ENCODE data around the gene EXOSC9. TPM values are rescaled to one million over a fixed set of nuclear protein-coding genes. Genes with fewer than 3 reads are reported as not detected.
A peak's percentile ranks its signal among the peaks of the same experiment; 100 is the strongest.

The EXOSC9 gene
- total RNA-seq, 6 experiments from 2014 or later: 30.5 to 57.2 (median 49.4) TPM

GRCh38 chr4:121764702-121765367 lies 36.3 kb upstream of the EXOSC9 start, which contains the start of gene SMIM43:
Gene SMIM43 (minus strand): TSS chr4:121765164. CDS start chr4:121765105, 59 bp downstream.
- H3K4me1 Mint-ChIP-seq (ENCODE audit: low read depth): peaks cover 15% of the 10 kb centered on the region
- H3K4me3 Mint-ChIP-seq: peak within 1 kb of the TSS; percentile 86
- DNase-seq: no peak
- no peaks in the 10 kb centered on the region for H3K9me3 Mint-ChIP-seq
- H3K27ac Mint-ChIP-seq: no peak within 1 kb of the TSS
- TF ChIP-seq CTCF (IDR thresholded peaks at IDR 0.05): no peak
- peaks cover 5% of the 10 kb centered on the region for H3K27me3 Mint-ChIP-seq (ENCODE audit: insufficient read depth)
- no peaks in the 10 kb centered on the region for H3K36me3 Mint-ChIP-seq (ENCODE audit: low read depth)

GRCh38 chr4:121765368-121765705 lies 35.8 kb upstream of the EXOSC9 start:
- peaks cover 20% of the 10 kb centered on the region for H3K4me1 Mint-ChIP-seq (ENCODE audit: low read depth)
- no peaks in the 10 kb centered on the region for H3K36me3 Mint-ChIP-seq (ENCODE audit: low read depth)
- H3K9me3 Mint-ChIP-seq: no peaks in the 10 kb centered on the region
- peaks cover 5% of the 10 kb centered on the region for H3K27me3 Mint-ChIP-seq (ENCODE audit: insufficient read depth)
- DNase-seq: no peak
- TF ChIP-seq CTCF (IDR thresholded peaks at IDR 0.05): no peak
- peak overlapping the region; percentile 86 for H3K4me3 Mint-ChIP-seq
- no peak overlapping the region for H3K27ac Mint-ChIP-seq

GRCh38 chr4:121765971-121766538 lies 35.1 kb upstream of the EXOSC9 start:
- no peak for TF ChIP-seq CTCF (IDR thresholded peaks at IDR 0.05)
- no peak for DNase-seq
- Mint-ChIP-seq H3K36me3 (ENCODE audit: low read depth) (no peaks in the 10 kb centered on the region), H3K4me3 (no peak overlapping the region), H3K4me1 (ENCODE audit: low read depth) (peaks cover 20% of the 10 kb centered on the region), H3K27me3 (ENCODE audit: insufficient read depth) (peaks cover 5% of the 10 kb centered on the region), H3K27ac (no peak overlapping the region), H3K9me3 (no peaks in the 10 kb centered on the region)

DNA sequence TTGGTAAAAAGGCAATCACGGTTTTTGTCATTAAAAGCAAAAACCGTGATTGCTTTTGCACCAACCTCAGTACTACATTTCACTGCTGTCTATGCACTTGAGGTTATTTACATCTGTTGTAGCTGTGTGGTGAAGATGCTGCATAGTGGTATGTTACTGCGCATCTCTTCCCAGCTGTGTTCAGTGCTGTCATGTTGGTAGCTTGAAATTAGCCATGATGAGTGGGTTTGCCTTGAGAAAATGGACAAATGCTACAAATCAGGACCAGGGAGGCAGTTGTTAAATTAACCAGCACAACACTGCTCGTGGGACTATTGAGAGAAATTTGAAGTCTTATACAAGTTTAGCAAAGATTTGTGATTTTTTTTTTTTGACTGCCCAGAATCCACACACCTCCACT lies 34.0 kb upstream of the EXOSC9 start:
- Mint-ChIP-seq H3K36me3 (ENCODE audit: low read depth) (no peaks in the 10 kb centered on the region), H3K27me3 (ENCODE audit: insufficient read depth) (peaks cover 5% of the 10 kb centered on the region), H3K27ac (no peak overlapping the region), H3K4me1 (ENCODE audit: low read depth) (peaks cover 20% of the 10 kb centered on the region), H3K4me3 (no peak overlapping the region), H3K9me3 (no peaks in the 10 kb centered on the region)
- DNase-seq: no peak
- TF ChIP-seq CTCF (IDR thresholded peaks at IDR 0.05): no peak

- peaks cover 20% of the 10 kb centered on the region for H3K4me1 Mint-ChIP-seq (ENCODE audit: low read depth)
- DNase-seq: no peak
- H3K36me3 Mint-ChIP-seq (ENCODE audit: low read depth): no peaks in the 10 kb centered on the region
- H3K27me3 Mint-ChIP-seq (ENCODE audit: insufficient read depth): peaks cover 5% of the 10 kb centered on the region; the same call in 1 of the 2 replicates
- no peak for TF ChIP-seq CTCF (IDR thresholded peaks at IDR 0.05)
- no peaks in the 10 kb centered on the region for H3K9me3 Mint-ChIP-seq
- no peak overlapping the region for H3K27ac Mint-ChIP-seq
- H3K4me3 Mint-ChIP-seq: no peak overlapping the region
Observed at GRCh38 chr4:121769341-121769740, 31.8 kb upstream of the EXOSC9 start.
